Neutrophil (primary cell): ENCODE data around the gene SYVN1.

Experiments
- H3K27ac ChIP-seq: fragments of 200-600 bp; sonication (generic); 2 replicates; pipeline ENCODE4 v1.5.1; 2016; ENCODE audit warnings: mild to moderate bottlenecking, moderate library complexity
- H3K27me3 ChIP-seq: fragments of 200-600 bp; sonication (generic); 2 replicates; pipeline ENCODE4 v1.6.0; 2016; ENCODE audit warnings: mild to moderate bottlenecking
- H3K36me3 ChIP-seq: fragments of 200-600 bp; sonication (generic); 2 replicates; pipeline ENCODE4 v1.5.1; 2017
- H3K4me1 ChIP-seq, 2 experiments: fragments of 200-600 bp in 1 of 2; sonication (generic) in 1 of 2; 1 replicate in 1 of 2; 2 replicates in 1 of 2; pipeline versions ENCODE4 v1.5.1 to v1.6.1; 2013 to 2016; ENCODE audit warnings: low read depth in 1 of 2, low read length in 1 of 2, mild to moderate bottlenecking in 1 of 2, moderate library complexity in 1 of 2; ENCODE audit not compliant: control insufficient read depth in 1 of 2, insufficient read depth in 1 of 2
- H3K4me3 ChIP-seq, 2 experiments: fragments of 200-600 bp in 1 of 2; sonication (generic) in 1 of 2; 1 replicate in 1 of 2; 2 replicates in 1 of 2; pipeline ENCODE4 v1.5.1; 2013 to 2016; ENCODE audit warnings: low read depth in 1 of 2, low read length in 1 of 2, mild to moderate bottlenecking in 1 of 2, moderate library complexity in 1 of 2
- H3K9me3 ChIP-seq: fragments of 200-600 bp; sonication (generic); 2 replicates; pipeline ENCODE4 v1.5.1; 2016
- TF ChIP-seq, protein P1 (sequence below): fragments of 200-600 bp; sonication (generic); IDR thresholded peaks from 2 replicates; pipeline ENCODE4 v1.5.1; 2016; ENCODE audit warnings: antibody characterized with exemption

The SYVN1 gene

DNA sequence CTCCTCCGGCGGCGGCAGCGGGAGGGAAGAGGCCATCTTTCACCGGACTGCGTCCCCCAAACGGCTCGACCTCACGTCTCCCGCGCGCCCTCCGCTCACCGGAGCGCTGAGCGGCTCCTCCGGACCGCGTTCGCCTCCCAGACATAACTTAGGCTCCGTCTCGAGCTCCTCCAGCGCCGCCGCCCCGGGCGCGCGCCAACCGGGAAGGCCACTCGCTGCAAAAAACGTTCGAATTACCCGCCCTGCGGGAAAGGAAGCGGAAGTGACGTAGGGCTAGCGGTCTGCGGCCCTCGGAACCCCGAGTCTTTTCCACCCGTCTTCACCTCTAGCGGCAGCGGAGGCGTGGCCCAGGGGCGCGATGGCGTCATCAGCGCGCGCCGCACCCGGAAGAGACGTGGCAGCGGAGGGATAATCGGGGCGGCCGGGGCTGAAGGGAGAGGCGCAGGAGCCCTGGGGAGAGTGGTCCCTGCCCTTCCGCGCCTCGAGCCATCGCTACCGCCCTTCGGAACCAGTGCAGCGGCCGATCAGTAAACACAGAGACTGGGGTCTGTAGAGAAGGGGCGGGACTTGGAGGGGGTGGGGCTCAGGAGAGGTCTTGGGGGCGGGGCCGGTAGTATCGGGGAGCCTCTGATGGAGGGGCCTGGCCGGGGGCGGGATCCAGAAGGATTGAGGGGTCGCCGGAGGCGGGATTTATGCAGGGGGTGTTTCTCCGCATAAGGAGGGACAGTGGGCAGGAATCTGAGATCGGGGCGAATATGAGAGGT is 50.3 kb downstream of the SYVN1 start, which contains the start of the genes CDCA5 and ZFPL1:
Gene CDCA5, minus strand, starts transcription at position 207 of the 764 bp plus-strand sequence. Its CDS starts 62 bp downstream, at position 145.
Gene ZFPL1, plus strand, starts transcription at position 389 of the 764 bp plus-strand sequence. CDS start 477 bp downstream, outside the sequence.
- peak within 1 kb of the TSS; percentile 76 to 82 for H3K4me3 ChIP-seq
- TF ChIP-seq, protein P1, sequence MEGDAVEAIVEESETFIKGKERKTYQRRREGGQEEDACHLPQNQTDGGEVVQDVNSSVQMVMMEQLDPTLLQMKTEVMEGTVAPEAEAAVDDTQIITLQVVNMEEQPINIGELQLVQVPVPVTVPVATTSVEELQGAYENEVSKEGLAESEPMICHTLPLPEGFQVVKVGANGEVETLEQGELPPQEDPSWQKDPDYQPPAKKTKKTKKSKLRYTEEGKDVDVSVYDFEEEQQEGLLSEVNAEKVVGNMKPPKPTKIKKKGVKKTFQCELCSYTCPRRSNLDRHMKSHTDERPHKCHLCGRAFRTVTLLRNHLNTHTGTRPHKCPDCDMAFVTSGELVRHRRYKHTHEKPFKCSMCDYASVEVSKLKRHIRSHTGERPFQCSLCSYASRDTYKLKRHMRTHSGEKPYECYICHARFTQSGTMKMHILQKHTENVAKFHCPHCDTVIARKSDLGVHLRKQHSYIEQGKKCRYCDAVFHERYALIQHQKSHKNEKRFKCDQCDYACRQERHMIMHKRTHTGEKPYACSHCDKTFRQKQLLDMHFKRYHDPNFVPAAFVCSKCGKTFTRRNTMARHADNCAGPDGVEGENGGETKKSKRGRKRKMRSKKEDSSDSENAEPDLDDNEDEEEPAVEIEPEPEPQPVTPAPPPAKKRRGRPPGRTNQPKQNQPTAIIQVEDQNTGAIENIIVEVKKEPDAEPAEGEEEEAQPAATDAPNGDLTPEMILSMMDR: peak; percentile 51
- H3K36me3 ChIP-seq: peaks cover 40% of the 10 kb centered on the region
- peak within 1 kb of the TSS; percentile 89 for H3K27ac ChIP-seq
- no peaks in the 10 kb centered on the region for H3K27me3 ChIP-seq
- H3K9me3 ChIP-seq: no peaks in the 10 kb centered on the region
- H3K4me1 ChIP-seq: peaks cover 29 to 36% of the 10 kb centered on the region in 2 experiments

DNA sequence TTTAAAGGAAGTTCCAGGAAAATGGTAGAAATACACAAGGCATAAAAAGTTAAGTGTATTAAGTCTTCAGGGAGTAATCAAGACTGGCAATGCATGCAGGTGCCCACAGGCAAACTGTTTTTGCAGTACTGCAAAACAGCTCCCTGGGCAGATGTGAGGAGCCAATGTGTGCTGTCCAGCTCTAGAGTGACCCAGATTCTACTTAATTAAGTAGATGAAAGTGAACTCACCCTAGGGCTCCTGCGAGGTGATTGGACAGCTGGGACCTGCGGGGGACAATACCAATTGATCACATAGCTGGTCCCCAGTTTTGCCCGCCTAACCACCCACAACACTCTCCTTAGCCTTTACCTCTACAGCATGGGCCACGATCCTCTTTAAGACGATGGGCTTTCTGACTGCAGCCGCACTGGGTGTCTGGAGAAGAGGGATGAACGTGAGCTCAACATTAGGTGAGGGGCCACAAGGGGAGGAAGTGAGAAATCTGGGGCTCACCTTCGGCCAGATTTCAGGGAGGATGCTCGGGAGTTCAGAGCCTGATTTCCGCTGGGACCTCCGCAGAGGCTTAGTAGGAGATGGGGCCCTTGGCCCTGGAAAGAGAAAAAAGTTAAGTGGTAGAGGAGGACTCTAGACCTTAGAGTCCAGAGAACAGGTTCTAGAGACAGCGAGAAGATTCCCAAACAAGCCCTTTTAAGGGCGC is 51.0 kb downstream of the SYVN1 start:
- H3K27me3 ChIP-seq: no peaks in the 10 kb centered on the region
- peak overlapping the region; percentile 89 for H3K27ac ChIP-seq
- peak overlapping the region; percentile 76 to 82 for H3K4me3 ChIP-seq
- TF ChIP-seq, protein P1: no peak
- H3K4me1 ChIP-seq: peaks cover 29 to 36% of the 10 kb centered on the region in 2 experiments
- H3K9me3 ChIP-seq: no peaks in the 10 kb centered on the region
- peaks cover 33% of the 10 kb centered on the region for H3K36me3 ChIP-seq

DNA sequence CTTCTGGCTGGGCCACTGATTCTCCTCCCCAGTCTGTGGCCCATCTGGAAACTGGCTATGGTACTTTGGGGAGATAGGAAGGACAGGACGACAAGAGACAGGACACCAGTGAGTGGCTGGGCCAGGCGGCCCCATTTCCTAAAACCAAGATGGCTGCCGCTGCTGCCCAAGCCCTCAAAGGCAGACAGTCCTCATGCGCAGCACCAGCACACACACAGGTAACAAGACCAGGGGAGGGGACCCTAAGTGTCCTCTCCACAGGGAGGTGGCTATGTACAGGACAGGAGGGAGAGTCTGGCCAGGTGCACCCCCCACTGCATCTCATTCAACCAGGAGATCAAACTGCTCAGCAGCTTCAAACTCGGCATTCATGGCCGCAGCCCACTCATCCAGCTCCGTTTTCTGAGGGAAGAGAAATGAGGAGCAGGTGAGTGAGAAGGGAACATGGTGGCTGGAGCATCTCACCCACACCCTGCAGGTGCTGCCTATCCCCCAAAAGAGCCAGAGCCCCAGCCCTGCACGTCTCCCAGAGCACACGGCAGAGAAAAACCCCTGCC is 55.5 kb downstream of the SYVN1 start:
- TF ChIP-seq, protein P1: no peak
- H3K36me3 ChIP-seq: peaks cover 5% of the 10 kb centered on the region
- H3K27ac ChIP-seq: peak overlapping the region; percentile 2
- no peak overlapping the region for H3K4me3 ChIP-seq
- no peaks in the 10 kb centered on the region for H3K27me3 ChIP-seq
- no peaks in the 10 kb centered on the region for H3K9me3 ChIP-seq
- peaks cover 18 to 22% of the 10 kb centered on the region in 2 experiments for H3K4me1 ChIP-seq

GRCh38 chr11:65078151-65078550 is 56.2 kb downstream of the SYVN1 start:
- Histone ChIP-seq H3K27ac (peak overlapping the region; percentile 2), H3K4me1 (peaks cover 11 to 15% of the 10 kb centered on the region in 2 experiments), H3K27me3 (no peaks in the 10 kb centered on the region), H3K36me3 (peaks cover 5% of the 10 kb centered on the region), H3K9me3 (no peaks in the 10 kb centered on the region), H3K4me3 (no peak overlapping the region)
- TF ChIP-seq, protein P1: peak; percentile 72

DNA sequence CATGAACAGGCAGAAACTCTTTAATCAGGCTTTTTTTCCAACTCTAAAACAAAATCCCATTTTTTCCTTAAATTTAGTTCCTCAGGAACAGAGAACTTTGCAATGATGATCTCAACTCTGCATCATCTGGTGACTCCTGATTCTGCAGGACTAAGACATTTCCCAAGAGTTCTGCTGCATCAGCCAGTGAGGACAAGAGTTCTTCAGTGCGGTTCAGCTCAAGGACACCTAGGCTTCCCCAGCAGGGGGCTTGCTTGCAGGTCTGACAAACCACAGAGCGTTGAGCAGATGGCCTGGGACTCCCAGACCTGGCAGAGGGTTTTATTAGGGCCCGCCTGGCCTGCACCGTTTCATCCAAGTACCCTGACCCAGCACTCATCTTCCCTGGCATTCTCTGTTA is 56.9 kb downstream of the SYVN1 start:
- TF ChIP-seq, protein P1: no peak

More for the DNA sequence above, 56.9 kb downstream of the SYVN1 start:
- H3K36me3 ChIP-seq: peaks cover 5% of the 10 kb centered on the region
- H3K27me3 ChIP-seq: no peaks in the 10 kb centered on the region
- no peaks in the 10 kb centered on the region for H3K9me3 ChIP-seq
- H3K27ac ChIP-seq: no peak overlapping the region
- H3K4me1 ChIP-seq: peaks cover 6 to 12% of the 10 kb centered on the region in 2 experiments
- no peak overlapping the region for H3K4me3 ChIP-seq
